Iris pigment epithelial cell (primary cell): ENCODE data around the gene TNXB.
"Not testable (repeated sequence)": the region's sequence is repeated elsewhere in the genome, so short reads cannot be mapped to it uniquely, and the experiment has no call there.

Source experiments
- DNase-seq: peaks from one replicate; pipeline ENCODE4 v3.0.0-alpha.2; 2011; ENCODE audit warnings: low read depth

TNXB gene

DNA sequence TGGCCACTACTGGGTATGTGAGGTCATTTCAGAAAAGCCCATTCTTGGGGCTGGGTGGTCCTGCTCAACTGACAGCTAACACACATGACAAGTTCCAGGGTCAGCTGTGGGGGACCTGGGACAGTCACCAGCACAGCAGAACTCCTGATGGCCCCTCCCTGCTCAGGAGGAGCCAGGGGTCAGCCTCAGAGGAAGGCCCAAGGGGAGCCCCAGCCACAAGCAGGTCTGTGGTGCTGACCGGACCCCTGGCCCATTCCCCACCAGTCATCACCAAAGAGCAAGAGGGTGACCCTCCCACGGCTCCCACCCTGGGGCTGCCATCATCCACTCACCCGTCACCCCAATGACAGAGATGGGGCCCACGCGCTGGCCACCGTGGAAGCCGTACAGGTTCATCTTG is 52.9 kb downstream of the TNXB start:
- DNase-seq = no peak

- not testable (repeated sequence) for DNase-seq
Observed at GRCh38 chr6:32055756-32056155, 53.4 kb downstream of the TNXB start.

- DNase-seq = not testable (repeated sequence)
Observed at GRCh38 chr6:32053314-32053713, 55.8 kb downstream of the TNXB start.

DNA sequence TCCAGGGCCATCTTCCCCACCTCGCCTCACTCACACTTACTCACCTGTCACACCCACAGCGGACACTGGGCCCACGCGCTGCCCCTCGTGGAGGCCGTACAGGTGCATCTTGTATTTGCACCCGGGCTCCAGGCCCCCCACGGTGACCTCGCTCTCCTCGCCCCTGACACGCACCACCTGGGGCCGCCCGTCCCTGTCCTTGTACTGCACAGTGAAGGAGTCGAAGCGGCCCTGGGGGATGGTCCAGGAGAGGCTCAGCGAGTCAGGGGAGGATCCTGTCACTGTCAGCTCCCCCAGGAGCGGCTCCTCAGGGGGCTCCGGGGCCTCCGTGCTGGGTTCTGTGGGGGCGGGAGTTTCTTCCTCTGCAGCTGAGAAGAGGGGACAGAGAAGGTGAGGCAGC is 56.5 kb downstream of the TNXB start:
- DNase-seq = not testable (repeated sequence)

DNA sequence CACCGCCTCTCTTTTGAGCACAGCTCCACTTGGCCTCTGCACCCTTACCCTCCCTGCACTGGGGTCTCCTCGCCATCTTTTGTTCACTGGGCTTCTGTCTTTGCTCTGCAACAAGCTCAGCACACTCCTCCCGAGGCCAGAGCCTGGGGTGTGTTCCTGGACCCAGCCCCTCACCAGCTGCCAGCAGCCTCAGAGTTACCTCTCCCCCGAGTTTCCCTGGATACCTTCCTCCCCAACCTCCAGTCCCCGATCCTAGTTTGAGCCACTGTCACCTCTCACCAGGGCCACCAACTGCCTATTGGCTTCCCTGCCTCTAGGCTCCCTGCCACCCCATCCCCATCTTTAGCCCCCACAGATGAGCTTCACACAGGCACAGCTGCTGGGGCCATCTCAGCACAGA is 58.6 kb downstream of the TNXB start:
- DNase-seq = no peak

DNA sequence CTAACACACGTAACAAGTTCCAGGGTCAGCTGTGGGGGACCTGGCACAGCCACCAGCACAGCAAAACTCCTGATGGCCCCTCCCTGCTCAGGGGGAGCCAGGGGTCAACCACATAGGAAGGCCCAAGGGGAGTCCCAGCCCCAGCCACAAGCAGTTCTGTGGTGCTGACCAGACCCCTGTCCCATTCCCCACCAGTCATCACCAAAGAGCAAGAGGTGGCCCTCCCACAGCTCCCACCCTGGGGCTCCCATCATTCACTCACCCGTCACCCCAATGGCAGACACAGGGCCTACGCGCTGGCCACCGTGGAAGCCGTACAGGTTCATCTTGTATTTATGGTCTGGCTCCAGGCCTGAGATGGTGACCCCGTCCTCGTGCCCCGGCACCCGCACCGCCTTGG is 59.4 kb downstream of the TNXB start:
- not testable (repeated sequence) for DNase-seq

DNA sequence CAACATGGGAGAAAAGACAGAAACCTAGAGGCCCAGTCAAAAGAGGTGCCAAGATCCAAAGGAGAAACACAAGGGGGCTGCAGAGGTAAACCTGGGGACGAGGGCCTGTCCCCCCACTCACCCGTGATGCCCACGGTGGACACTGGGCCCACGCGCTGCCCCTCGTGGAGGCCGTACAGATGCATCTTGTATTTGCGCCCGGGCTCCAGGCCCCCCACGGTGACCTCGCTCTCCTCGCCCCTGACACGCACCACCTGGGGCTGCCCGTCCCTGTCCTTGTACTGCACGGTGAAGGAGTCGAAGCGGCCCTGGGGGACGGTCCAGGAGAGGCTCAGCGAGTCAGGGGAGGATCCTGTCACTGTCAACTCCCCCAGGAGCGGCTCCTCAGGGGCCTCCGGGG is 60.0 kb downstream of the TNXB start:
- not testable (repeated sequence) for DNase-seq

DNA sequence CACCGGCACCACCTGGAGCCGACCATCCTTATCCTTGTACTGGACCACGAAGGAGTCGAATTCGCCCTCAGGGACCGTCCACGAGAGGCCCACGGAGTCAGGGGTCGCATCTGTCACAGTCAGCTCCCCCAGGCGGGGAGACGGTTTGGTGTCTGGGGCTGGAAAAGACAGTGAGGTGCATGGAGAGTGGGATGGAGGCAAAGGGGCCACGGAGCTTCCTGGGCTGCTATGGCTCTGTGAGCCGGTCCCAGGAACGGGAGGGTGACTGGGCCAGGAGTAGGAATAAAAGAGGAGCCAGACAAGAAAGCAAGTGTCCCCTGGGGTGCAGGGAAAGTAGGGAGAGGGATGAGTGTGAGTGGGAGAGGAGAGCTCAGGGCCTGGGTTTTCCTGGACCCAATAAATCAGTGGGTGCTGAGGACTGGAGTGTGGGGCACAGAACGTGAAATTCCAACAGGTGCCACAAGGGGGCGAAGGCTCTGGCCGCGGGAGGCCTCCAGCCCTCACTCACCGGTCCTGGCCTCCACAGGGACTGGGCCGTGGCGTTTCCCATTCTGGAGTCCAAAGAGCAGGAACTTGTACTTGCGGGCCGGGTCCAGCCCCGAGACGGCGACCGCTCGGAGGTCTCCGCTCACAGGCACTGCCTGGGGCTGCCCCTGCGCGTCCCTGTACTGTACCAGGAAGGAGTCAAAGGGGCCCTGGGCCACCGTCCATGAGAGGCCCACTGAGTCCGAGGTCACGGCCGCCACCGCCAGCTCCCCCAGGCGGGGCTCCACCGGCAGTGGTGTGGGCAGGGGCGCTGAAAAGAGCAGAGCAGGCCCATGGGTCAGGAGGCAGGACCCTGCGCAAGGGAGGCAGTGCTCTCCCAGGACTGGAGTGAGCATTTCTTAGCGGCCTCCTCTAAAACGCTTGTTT is 61.0 kb downstream of the TNXB start:
- peak; percentile 40 for DNase-seq

DNA sequence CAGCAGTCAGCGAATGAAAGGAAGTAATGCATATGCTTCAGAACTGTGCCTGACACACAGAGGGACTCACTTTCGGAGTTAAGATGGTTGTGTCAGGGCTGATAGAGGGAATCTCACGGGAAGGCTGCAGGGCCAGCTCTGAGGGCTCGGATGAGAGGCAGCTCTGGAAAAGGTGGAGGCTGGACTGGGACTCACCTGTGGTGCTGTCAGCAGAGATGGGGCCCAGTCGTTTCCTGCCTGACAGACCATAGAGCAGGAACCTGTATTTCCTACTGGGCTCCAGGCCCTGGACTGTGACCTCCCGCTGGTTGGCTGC is 61.6 kb downstream of the TNXB start:
- no peak for DNase-seq

GRCh38 chr6:32047084-32047478 is 62.1 kb downstream of the TNXB start:
- DNase-seq = no peak

GRCh38 chr6:32046450-32047083 is 62.6 kb downstream of the TNXB start:
- DNase-seq = peak; percentile 12

DNA sequence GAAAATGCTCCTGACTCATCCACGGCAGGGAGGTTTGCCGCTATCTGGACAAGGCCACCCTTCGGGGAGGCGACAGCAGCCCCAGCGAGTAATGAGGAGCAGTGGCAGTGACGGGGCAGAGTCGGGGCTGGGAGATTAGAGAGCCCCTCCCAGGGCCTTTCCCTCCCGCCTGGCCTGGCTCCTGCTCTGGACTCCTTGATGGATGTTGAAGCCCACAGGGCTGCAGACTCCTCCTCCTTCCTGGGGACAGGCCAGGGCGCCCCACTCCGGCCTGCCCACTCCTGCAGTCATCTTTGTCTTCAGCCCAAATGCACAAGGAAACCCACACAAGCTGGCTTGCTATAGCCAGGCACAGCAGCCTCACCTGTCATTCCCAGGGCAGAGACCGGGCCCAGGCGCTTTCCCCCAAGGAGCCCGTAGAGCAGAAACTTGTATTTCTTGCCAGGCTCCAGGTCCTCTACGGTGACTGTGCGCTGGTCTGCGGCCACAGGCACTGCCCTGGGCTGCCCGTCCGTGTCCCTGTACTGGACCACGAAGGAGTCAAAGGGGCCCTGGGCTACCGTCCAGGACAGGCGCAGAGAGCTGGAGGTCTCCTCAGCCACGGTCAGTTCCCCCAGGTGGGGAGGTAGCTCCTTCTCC is 63.2 kb downstream of the TNXB start:
- DNase-seq = no peak

- DNase-seq = not testable (repeated sequence)
Observed at GRCh38 chr6:32044916-32045315, 64.2 kb downstream of the TNXB start.

- DNase-seq = not testable (repeated sequence)
Observed at GRCh38 chr6:32043589-32044380, 65.4 kb downstream of the TNXB start.

GRCh38 chr6:32042276-32042675 is 66.9 kb downstream of the TNXB start:
- not testable (repeated sequence) for DNase-seq

GRCh38 chr6:32041385-32041784 is 67.8 kb downstream of the TNXB start:
- DNase-seq = not testable (repeated sequence)

DNA sequence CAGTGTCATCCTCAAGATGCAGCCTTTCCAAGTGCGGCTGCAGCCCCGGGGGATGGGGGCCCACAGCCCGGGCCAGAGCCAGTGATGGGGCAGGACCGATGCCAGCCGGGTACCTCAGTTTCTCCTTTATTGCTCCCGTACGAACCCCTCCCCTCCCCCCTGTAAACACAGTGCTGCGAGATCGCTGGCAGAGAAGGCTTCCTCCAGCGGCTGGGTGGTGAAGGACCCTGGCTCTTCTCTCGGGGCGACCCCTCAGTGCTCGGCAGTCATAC is 68.2 kb downstream of the TNXB start:
- DNase-seq = not testable (repeated sequence)

DNA sequence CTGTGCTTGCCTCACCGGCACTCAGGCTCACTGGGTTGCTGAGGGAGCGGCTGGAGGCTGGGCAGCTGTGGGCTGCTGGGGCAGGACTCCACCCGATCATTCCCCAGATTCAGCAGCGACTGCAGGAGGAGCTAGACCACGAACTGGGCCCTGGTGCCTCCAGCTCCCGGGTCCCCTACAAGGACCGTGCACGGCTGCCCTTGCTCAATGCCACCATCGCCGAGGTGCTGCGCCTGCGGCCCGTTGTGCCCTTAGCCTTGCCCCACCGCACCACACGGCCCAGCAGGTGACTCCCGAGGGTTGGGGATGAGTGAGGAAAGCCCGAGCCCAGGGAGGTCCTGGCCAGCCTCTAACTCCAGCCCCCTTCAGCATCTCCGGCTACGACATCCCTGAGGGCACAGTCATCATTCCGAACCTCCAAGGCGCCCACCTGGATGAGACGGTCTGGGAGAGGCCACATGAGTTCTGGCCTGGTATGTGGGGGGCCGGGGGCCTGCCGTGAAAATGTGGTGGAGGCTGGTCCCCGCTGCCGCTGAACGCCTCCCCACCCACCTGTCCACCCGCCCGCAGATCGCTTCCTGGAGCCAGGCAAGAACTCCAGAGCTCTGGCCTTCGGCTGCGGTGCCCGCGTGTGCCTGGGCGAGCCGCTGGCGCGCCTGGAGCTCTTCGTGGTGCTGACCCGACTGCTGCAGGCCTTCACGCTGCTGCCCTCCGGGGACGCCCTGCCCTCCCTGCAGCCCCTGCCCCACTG is 68.7 kb downstream of the TNXB start:
- not testable (repeated sequence) for DNase-seq

- DNase-seq = not testable (repeated sequence)
Observed at GRCh38 chr6:32039321-32040274, 69.5 kb downstream of the TNXB start.

DNA sequence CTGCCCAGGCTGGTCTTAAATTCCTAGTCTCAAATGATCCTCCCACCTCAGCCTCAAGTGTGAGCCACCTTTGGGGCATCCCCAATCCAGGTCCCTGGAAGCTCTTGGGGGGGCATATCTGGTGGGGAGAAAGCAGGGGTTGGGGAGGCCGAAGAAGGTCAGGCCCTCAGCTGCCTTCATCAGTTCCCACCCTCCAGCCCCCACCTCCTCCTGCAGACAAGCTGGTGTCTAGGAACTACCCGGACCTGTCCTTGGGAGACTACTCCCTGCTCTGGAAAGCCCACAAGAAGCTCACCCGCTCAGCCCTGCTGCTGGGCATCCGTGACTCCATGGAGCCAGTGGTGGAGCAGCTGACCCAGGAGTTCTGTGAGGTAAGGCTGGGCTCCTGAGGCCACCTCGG is 70.3 kb downstream of the TNXB start:
- DNase-seq = not testable (repeated sequence)
